Measurements from ENCODE around the gene PRKCE. TPM values are rescaled to one million over a fixed set of nuclear protein-coding genes. Genes with fewer than 3 reads are reported as not detected.

The PRKCE gene
- polyA plus RNA-seq, 1 experiment: 16.7 TPM

DNA sequence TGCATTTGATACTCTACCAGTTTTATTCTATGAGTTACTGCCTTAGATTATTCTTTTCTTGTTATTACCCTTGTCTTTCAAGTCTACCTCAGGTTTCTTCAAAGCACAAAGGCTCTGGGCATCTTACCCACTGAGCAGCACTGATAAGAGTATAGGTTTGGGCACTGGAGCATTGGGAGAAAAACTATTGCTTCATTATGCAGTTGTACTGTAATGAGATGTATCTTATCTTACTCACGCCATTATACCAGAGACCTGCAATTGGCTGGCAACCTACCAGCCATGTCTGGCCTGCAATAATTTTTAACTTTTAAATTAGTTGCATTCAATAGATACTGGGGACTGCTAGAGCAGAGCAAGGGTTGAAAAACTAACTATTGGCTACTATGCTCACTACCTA lies 21.5 kb upstream of the PRKCE start:
- H3K9me3 ChIP-seq (ENCODE audit: control insufficient read depth, insufficient read depth, low read length): no peaks in the 10 kb centered on the region
- H3K27me3 ChIP-seq (ENCODE audit: control insufficient read depth, insufficient read depth, low read length): peaks cover 46% of the 10 kb centered on the region
- no peak overlapping the region for H3K27ac ChIP-seq (ENCODE audit: low read depth, low read length)
- TF ChIP-seq, protein P1, sequence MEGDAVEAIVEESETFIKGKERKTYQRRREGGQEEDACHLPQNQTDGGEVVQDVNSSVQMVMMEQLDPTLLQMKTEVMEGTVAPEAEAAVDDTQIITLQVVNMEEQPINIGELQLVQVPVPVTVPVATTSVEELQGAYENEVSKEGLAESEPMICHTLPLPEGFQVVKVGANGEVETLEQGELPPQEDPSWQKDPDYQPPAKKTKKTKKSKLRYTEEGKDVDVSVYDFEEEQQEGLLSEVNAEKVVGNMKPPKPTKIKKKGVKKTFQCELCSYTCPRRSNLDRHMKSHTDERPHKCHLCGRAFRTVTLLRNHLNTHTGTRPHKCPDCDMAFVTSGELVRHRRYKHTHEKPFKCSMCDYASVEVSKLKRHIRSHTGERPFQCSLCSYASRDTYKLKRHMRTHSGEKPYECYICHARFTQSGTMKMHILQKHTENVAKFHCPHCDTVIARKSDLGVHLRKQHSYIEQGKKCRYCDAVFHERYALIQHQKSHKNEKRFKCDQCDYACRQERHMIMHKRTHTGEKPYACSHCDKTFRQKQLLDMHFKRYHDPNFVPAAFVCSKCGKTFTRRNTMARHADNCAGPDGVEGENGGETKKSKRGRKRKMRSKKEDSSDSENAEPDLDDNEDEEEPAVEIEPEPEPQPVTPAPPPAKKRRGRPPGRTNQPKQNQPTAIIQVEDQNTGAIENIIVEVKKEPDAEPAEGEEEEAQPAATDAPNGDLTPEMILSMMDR (IDR thresholded peaks at IDR 0.05; ENCODE audit: low read depth, low read length): no peak
- ChIA-PET CTCF (no interaction called here), POLR2A (no interaction called here)
- no peak for DNase-seq (ENCODE audit: low read depth, low spot score)
- H3K4me3 ChIP-seq (ENCODE audit: low read depth, low read length): no peak overlapping the region

DNA sequence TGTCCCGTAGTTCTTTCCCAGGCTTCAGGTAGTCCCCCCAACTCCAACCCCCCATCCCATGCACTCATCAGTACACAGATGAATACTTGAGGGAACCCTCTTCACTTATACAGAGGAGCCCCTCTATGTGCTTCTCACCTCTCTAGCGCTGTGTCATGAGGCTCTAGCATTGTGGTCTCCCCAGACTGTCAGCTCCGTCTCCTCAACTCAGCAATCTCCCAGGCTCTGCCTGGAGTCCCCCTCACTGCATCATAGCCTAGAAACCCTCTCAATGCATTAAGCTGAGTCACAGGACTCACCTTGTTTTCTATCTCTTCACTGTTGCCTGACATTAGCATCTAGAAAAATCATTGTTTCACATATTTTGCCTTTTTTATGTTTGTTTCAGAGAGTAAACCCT lies 20.2 kb upstream of the PRKCE start:
- ChIA-PET POLR2A (no interaction called here), CTCF (interaction anchor here (0.6 kb wide), 1 partner anchor 16 kb away, joined by 4 read pairs; no protein-coding TSS in a partner anchor)
- DNase-seq (ENCODE audit: low read depth, low spot score): no peak
- no peaks in the 10 kb centered on the region for H3K9me3 ChIP-seq (ENCODE audit: control insufficient read depth, insufficient read depth, low read length)
- no peak overlapping the region for H3K27ac ChIP-seq (ENCODE audit: low read depth, low read length)
- no peak overlapping the region for H3K4me3 ChIP-seq (ENCODE audit: low read depth, low read length)
- H3K27me3 ChIP-seq (ENCODE audit: control insufficient read depth, insufficient read depth, low read length): peaks cover 35% of the 10 kb centered on the region
- TF ChIP-seq, protein P1 (IDR thresholded peaks at IDR 0.05; ENCODE audit: low read depth, low read length): no peak

DNA sequence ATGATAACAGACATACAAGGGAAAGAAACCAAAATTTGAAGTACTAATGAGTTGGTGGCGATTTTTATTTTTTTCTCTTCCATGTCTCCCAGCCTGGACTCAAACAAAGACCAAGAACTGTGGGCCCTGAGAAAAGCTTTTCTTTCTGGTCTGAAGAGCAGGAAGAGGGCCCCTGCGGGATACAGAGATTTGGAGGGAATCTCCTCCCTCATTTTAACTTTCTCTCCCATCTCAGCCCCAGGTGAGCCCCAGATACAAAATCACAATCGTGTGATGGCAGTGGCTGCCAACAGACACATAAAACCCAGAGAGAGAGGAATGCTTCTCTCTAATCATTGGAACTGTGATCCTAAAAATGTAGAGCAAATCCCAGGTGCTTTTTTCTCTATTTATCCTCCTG lies 19.5 kb upstream of the PRKCE start:
- ChIA-PET POLR2A (no interaction called here), CTCF (interaction anchor here (0.6 kb wide), 1 partner anchor 17 kb away, joined by 4 read pairs; no protein-coding TSS in a partner anchor)
- no peak overlapping the region for H3K27ac ChIP-seq (ENCODE audit: low read depth, low read length)
- no peaks in the 10 kb centered on the region for H3K9me3 ChIP-seq (ENCODE audit: control insufficient read depth, insufficient read depth, low read length)
- DNase-seq (ENCODE audit: low read depth, low spot score): no peak
- H3K4me3 ChIP-seq (ENCODE audit: low read depth, low read length): no peak overlapping the region
- peaks cover 30% of the 10 kb centered on the region for H3K27me3 ChIP-seq (ENCODE audit: control insufficient read depth, insufficient read depth, low read length)
- TF ChIP-seq, protein P1 (IDR thresholded peaks at IDR 0.05; ENCODE audit: low read depth, low read length): no peak

DNA sequence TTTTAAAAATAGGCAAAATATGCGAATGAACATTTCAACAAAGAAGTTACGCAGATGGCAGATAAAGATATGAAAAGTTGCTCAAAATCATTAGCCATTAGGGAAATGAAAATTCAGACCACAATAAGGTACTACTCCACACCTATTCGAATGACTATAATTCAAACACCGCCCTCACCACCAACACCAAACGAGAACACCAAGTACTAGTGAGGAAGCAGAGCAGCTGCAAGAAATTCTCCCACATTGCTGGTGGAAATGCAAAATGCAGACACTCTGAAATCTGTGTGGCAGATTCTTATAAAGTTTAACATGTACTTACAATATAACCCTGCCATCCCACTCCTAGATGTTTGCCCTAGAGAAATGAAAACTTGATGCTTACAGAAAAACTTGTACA lies 17.3 kb upstream of the PRKCE start:
- no peak overlapping the region for H3K27ac ChIP-seq (ENCODE audit: low read depth, low read length)
- no peak for DNase-seq (ENCODE audit: low read depth, low spot score)
- H3K4me3 ChIP-seq (ENCODE audit: low read depth, low read length): no peak overlapping the region
- TF ChIP-seq, protein P1 (IDR thresholded peaks at IDR 0.05; ENCODE audit: low read depth, low read length): no peak
- ChIA-PET CTCF (no interaction called here), POLR2A (no interaction called here)
- H3K27me3 ChIP-seq (ENCODE audit: control insufficient read depth, insufficient read depth, low read length): peaks cover 18% of the 10 kb centered on the region
- H3K9me3 ChIP-seq (ENCODE audit: control insufficient read depth, insufficient read depth, low read length): no peaks in the 10 kb centered on the region

DNA sequence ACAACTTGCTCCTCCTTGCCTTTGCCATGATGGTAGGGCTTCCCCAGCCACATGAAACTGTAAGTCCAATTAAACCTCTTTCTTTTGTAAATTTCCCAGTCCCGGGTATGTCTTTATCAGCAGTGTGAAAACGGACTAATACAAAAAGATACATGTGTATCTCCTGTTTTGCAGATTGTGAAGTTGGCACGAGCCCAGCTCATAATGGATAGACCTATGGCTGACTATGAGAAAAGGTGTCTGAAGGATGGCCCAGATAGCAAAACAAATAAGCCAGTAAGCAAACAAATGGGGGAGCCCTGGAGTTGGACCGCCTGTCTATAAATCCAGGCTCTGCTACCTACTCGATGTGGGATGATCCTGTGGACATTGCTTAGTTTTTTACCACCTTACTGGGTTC lies 15.5 kb upstream of the PRKCE start:
- CTCF ChIA-PET: no interaction called here
- peaks cover 22% of the 10 kb centered on the region for H3K27me3 ChIP-seq (ENCODE audit: control insufficient read depth, insufficient read depth, low read length)

More for the DNA sequence above, 15.5 kb upstream of the PRKCE start:
- Histone ChIP-seq H3K27ac (ENCODE audit: low read depth, low read length) (no peak overlapping the region), H3K9me3 (ENCODE audit: control insufficient read depth, insufficient read depth, low read length) (no peaks in the 10 kb centered on the region), H3K4me3 (ENCODE audit: low read depth, low read length) (no peak overlapping the region)
- DNase-seq (ENCODE audit: low read depth, low spot score): no peak
- TF ChIP-seq, protein P1 (IDR thresholded peaks at IDR 0.05; ENCODE audit: low read depth, low read length): no peak
- POLR2A ChIA-PET: no interaction called here
